ENCODE results near the gene MRPL52. TPM values are rescaled to one million over a fixed set of nuclear protein-coding genes. Genes with fewer than 3 reads are reported as not detected.

Gene MRPL52
- total and polyA plus RNA-seq, 2 of the 13 experiments (the other 11 are each of a cell fraction or from before 2014, with no cell fraction given): 118 to 329 TPM

GRCh38 chr14:22807432-22808087 is 22.1 kb upstream of the MRPL52 start (continued):
- TF ChIP-seq CREB1 (IDR thresholded peaks at IDR 0.05) (no peak), CREB1 (CRISPR knock-in tag; IDR thresholded peaks at IDR 0.05) (no peak), NKX3-1 (CRISPR knock-in tag; IDR thresholded peaks at IDR 0.05) (no peak), MED13 (CRISPR knock-in tag; IDR thresholded peaks at IDR 0.05) (no peak), MAFF (IDR thresholded peaks at IDR 0.05; ENCODE audit: low read depth, low read length) (no peak), XBP1 (CRISPR knock-in tag; IDR thresholded peaks at IDR 0.05) (no peak), KDM5A (IDR thresholded peaks at IDR 0.05; ENCODE audit: borderline replicate concordance, low read length) (no peak), KDM5B (CRISPR knock-in tag; IDR thresholded peaks at IDR 0.05; ENCODE audit: borderline replicate concordance) (no peak), ATF6 (CRISPR knock-in tag; conservative IDR thresholded peaks at IDR 0.05) (no peak), SNAPC4 (CRISPR knock-in tag; IDR thresholded peaks at IDR 0.05) (no peak), ZSCAN5A (CRISPR knock-in tag; IDR thresholded peaks at IDR 0.05; ENCODE audit: borderline replicate concordance) (no peak), IRX3 (CRISPR knock-in tag; IDR thresholded peaks at IDR 0.05; ENCODE audit: borderline replicate concordance, low read depth) (no peak)
- TF ChIP-seq, protein P1, sequence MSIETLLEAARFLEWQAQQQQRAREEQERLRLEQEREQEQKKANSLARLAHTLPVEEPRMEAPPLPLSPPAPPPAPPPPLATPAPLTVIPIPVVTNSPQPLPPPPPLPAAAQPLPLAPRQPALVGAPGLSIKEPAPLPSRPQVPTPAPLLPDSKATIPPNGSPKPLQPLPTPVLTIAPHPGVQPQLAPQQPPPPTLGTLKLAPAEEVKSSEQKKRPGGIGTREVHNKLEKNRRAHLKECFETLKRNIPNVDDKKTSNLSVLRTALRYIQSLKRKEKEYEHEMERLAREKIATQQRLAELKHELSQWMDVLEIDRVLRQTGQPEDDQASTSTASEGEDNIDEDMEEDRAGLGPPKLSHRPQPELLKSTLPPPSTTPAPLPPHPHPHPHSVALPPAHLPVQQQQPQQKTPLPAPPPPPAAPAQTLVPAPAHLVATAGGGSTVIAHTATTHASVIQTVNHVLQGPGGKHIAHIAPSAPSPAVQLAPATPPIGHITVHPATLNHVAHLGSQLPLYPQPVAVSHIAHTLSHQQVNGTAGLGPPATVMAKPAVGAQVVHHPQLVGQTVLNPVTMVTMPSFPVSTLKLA (IDR thresholded peaks at IDR 0.05): no peak
- TF ChIP-seq, protein P2, sequence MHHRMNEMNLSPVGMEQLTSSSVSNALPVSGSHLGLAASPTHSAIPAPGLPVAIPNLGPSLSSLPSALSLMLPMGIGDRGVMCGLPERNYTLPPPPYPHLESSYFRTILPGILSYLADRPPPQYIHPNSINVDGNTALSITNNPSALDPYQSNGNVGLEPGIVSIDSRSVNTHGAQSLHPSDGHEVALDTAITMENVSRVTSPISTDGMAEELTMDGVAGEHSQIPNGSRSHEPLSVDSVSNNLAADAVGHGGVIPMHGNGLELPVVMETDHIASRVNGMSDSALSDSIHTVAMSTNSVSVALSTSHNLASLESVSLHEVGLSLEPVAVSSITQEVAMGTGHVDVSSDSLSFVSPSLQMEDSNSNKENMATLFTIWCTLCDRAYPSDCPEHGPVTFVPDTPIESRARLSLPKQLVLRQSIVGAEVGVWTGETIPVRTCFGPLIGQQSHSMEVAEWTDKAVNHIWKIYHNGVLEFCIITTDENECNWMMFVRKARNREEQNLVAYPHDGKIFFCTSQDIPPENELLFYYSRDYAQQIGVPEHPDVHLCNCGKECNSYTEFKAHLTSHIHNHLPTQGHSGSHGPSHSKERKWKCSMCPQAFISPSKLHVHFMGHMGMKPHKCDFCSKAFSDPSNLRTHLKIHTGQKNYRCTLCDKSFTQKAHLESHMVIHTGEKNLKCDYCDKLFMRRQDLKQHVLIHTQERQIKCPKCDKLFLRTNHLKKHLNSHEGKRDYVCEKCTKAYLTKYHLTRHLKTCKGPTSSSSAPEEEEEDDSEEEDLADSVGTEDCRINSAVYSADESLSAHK (CRISPR knock-in tag; IDR thresholded peaks at IDR 0.05; ENCODE audit: borderline replicate concordance): no peak

Data from HepG2 (cell line).